ENCODE results near the gene ZNF532. TPM values are rescaled to one million over a fixed set of nuclear protein-coding genes. Genes with fewer than 3 reads are reported as not detected.

ZNF532 gene
- total RNA-seq, 1 donor from 2014 or later, result 41.3 TPM

GRCh38 chr18:58997811-58998337 is 133.2 kb downstream of the ZNF532 start:
- DNase-seq (ENCODE audit: low read depth), result peak; percentile 55
- H3K4me3 ChIP-seq (ENCODE audit: low read depth, low read length), result no peak overlapping the region
- no peaks in the 10 kb centered on the region for H3K36me3 ChIP-seq (ENCODE audit: control insufficient read depth, insufficient read depth, low read length)
- TF ChIP-seq CTCF (IDR thresholded peaks at IDR 0.05; ENCODE audit: insufficient read depth, low read length, severe bottlenecking), result no peak
- no peaks in the 10 kb centered on the region for H3K27me3 ChIP-seq (ENCODE audit: control insufficient read depth, insufficient read depth, low read length)
- no peak for FAIRE-seq

- TF ChIP-seq CTCF (IDR thresholded peaks at IDR 0.05; ENCODE audit: insufficient read depth, low read length, severe bottlenecking), result no peak
- DNase-seq (ENCODE audit: low read depth) (peak; percentile 74), FAIRE-seq (no peak)
- no peak overlapping the region for H3K4me3 ChIP-seq (ENCODE audit: low read depth, low read length)
- H3K27me3 ChIP-seq (ENCODE audit: control insufficient read depth, insufficient read depth, low read length), result no peaks in the 10 kb centered on the region
- H3K36me3 ChIP-seq (ENCODE audit: control insufficient read depth, insufficient read depth, low read length), result no peaks in the 10 kb centered on the region
These were observed 133.9 kb downstream of the ZNF532 start for GRCh38 chr18:58998401-58999203.

GRCh38 chr18:59001166-59001565 is 136.5 kb downstream of the ZNF532 start:
- TF ChIP-seq CTCF (IDR thresholded peaks at IDR 0.05; ENCODE audit: insufficient read depth, low read length, severe bottlenecking), result no peak
- Histone ChIP-seq H3K27me3 (ENCODE audit: control insufficient read depth, insufficient read depth, low read length) (no peaks in the 10 kb centered on the region), H3K36me3 (ENCODE audit: control insufficient read depth, insufficient read depth, low read length) (no peaks in the 10 kb centered on the region), H3K4me3 (ENCODE audit: low read depth, low read length) (no peak overlapping the region)
- FAIRE-seq (no peak), DNase-seq (ENCODE audit: low read depth) (no peak)

- Histone ChIP-seq H3K36me3 (ENCODE audit: control insufficient read depth, insufficient read depth, low read length) (no peaks in the 10 kb centered on the region), H3K4me3 (ENCODE audit: low read depth, low read length) (no peak overlapping the region), H3K27me3 (ENCODE audit: control insufficient read depth, insufficient read depth, low read length) (no peaks in the 10 kb centered on the region)
- DNase-seq (ENCODE audit: low read depth) (no peak), FAIRE-seq (no peak)
- no peak for TF ChIP-seq CTCF (IDR thresholded peaks at IDR 0.05; ENCODE audit: insufficient read depth, low read length, severe bottlenecking)
These were observed 137.0 kb downstream of the ZNF532 start for GRCh38 chr18:59001721-59002120.

- FAIRE-seq, result no peak
These were observed 138.4 kb downstream of the ZNF532 start for GRCh38 chr18:59002974-59003594.

More at GRCh38 chr18:59002974-59003594, 138.4 kb downstream of the ZNF532 start:
- peak; percentile 76 for DNase-seq (ENCODE audit: low read depth)
- no peak for TF ChIP-seq CTCF (IDR thresholded peaks at IDR 0.05; ENCODE audit: insufficient read depth, low read length, severe bottlenecking)
- Histone ChIP-seq H3K36me3 (ENCODE audit: control insufficient read depth, insufficient read depth, low read length) (no peaks in the 10 kb centered on the region), H3K4me3 (ENCODE audit: low read depth, low read length) (no peak overlapping the region), H3K27me3 (ENCODE audit: control insufficient read depth, insufficient read depth, low read length) (no peaks in the 10 kb centered on the region)

Data from bronchial epithelial cell (primary cell).